ENCODE measurements around the gene ASTN2. TPM values are rescaled to one million over a fixed set of nuclear protein-coding genes. Genes with fewer than 3 reads are reported as not detected.

Gene ASTN2
- total RNA-seq, 2 experiments from 2014 or later, result 5.2 to 6.0 TPM

- DNase-seq (no peak), ATAC-seq (ENCODE audit: low read depth) (no peak)
- Mint-ChIP-seq H3K4me3 (no peak overlapping the region), H3K4me1 (no peaks in the 10 kb centered on the region), H3K9me3 (peaks cover 5% of the 10 kb centered on the region), H3K27me3 (no peaks in the 10 kb centered on the region), H3K27ac (no peak overlapping the region), H3K36me3 (no peaks in the 10 kb centered on the region)
- POLR2A ChIA-PET, result no interaction called here
These were observed 121.4 kb downstream of the ASTN2 start for GRCh38 chr9:117293206-117294114.

GRCh38 chr9:117290856-117291622 is 123.8 kb downstream of the ASTN2 start:
- no peaks in the 10 kb centered on the region for H3K36me3 Mint-ChIP-seq
- ATAC-seq (ENCODE audit: low read depth), result no peak
- H3K4me3 Mint-ChIP-seq, result no peak overlapping the region
- DNase-seq, result no peak
- no peaks in the 10 kb centered on the region for H3K27me3 Mint-ChIP-seq
- peaks cover 5% of the 10 kb centered on the region for H3K9me3 Mint-ChIP-seq
- no peaks in the 10 kb centered on the region for H3K4me1 Mint-ChIP-seq
- POLR2A ChIA-PET, result no interaction called here
- no peak overlapping the region for H3K27ac Mint-ChIP-seq

GRCh38 chr9:117290306-117290840 is 124.5 kb downstream of the ASTN2 start:
- no peak for DNase-seq
- POLR2A ChIA-PET, result no interaction called here
- Mint-ChIP-seq H3K9me3 (peaks cover 5% of the 10 kb centered on the region), H3K4me1 (no peaks in the 10 kb centered on the region), H3K27ac (no peak overlapping the region), H3K27me3 (no peaks in the 10 kb centered on the region), H3K4me3 (no peak overlapping the region), H3K36me3 (no peaks in the 10 kb centered on the region)
- no peak for ATAC-seq (ENCODE audit: low read depth)

GRCh38 chr9:117286245-117286644 is 128.6 kb downstream of the ASTN2 start:
- Mint-ChIP-seq H3K4me1 (no peaks in the 10 kb centered on the region), H3K9me3 (peaks cover 3% of the 10 kb centered on the region), H3K27ac (no peak overlapping the region), H3K36me3 (no peaks in the 10 kb centered on the region), H3K4me3 (no peak overlapping the region), H3K27me3 (no peaks in the 10 kb centered on the region)
- POLR2A ChIA-PET, result no interaction called here
- DNase-seq (no peak), ATAC-seq (ENCODE audit: low read depth) (no peak)

- POLR2A ChIA-PET, result no interaction called here
- Mint-ChIP-seq H3K27ac (no peak overlapping the region), H3K9me3 (peaks cover 3% of the 10 kb centered on the region), H3K4me1 (no peaks in the 10 kb centered on the region), H3K4me3 (no peak overlapping the region), H3K27me3 (no peaks in the 10 kb centered on the region), H3K36me3 (no peaks in the 10 kb centered on the region)
- DNase-seq (no peak), ATAC-seq (ENCODE audit: low read depth) (no peak)
These were observed 130.4 kb downstream of the ASTN2 start for GRCh38 chr9:117284414-117284813.

GRCh38 chr9:117282541-117282940 is 132.3 kb downstream of the ASTN2 start:
- H3K27me3 Mint-ChIP-seq, result no peaks in the 10 kb centered on the region
- H3K27ac Mint-ChIP-seq, result no peak overlapping the region
- POLR2A ChIA-PET, result no interaction called here
- H3K4me3 Mint-ChIP-seq, result no peak overlapping the region
- no peak for ATAC-seq (ENCODE audit: low read depth)
- no peaks in the 10 kb centered on the region for H3K36me3 Mint-ChIP-seq
- DNase-seq, result no peak
- no peaks in the 10 kb centered on the region for H3K9me3 Mint-ChIP-seq
- H3K4me1 Mint-ChIP-seq, result no peaks in the 10 kb centered on the region

GRCh38 chr9:117278471-117279035 is 136.3 kb downstream of the ASTN2 start:
- no peak overlapping the region for H3K27ac Mint-ChIP-seq
- H3K27me3 Mint-ChIP-seq, result no peaks in the 10 kb centered on the region
- H3K4me3 Mint-ChIP-seq, result no peak overlapping the region
- DNase-seq (no peak), ATAC-seq (ENCODE audit: low read depth) (no peak)
- no peaks in the 10 kb centered on the region for H3K9me3 Mint-ChIP-seq
- POLR2A ChIA-PET, result no interaction called here
- no peaks in the 10 kb centered on the region for H3K4me1 Mint-ChIP-seq
- H3K36me3 Mint-ChIP-seq, result no peaks in the 10 kb centered on the region

GRCh38 chr9:117278020-117278419 is 136.8 kb downstream of the ASTN2 start:
- Mint-ChIP-seq H3K27ac (no peak overlapping the region), H3K9me3 (no peaks in the 10 kb centered on the region), H3K4me1 (no peaks in the 10 kb centered on the region), H3K4me3 (no peak overlapping the region), H3K27me3 (no peaks in the 10 kb centered on the region), H3K36me3 (no peaks in the 10 kb centered on the region)
- DNase-seq (no peak), ATAC-seq (ENCODE audit: low read depth) (no peak)
- POLR2A ChIA-PET, result no interaction called here

- Mint-ChIP-seq H3K4me1 (no peaks in the 10 kb centered on the region), H3K36me3 (no peaks in the 10 kb centered on the region), H3K9me3 (peaks cover 2% of the 10 kb centered on the region), H3K27me3 (no peaks in the 10 kb centered on the region), H3K27ac (no peak overlapping the region), H3K4me3 (no peak overlapping the region)
- POLR2A ChIA-PET, result no interaction called here
- ATAC-seq (ENCODE audit: low read depth) (no peak), DNase-seq (no peak)
These were observed 138.4 kb downstream of the ASTN2 start for GRCh38 chr9:117276444-117276843.

GRCh38 chr9:117273612-117274011 is 141.2 kb downstream of the ASTN2 start:
- no peak overlapping the region for H3K4me3 Mint-ChIP-seq
- POLR2A ChIA-PET, result no interaction called here
- peaks cover 2% of the 10 kb centered on the region for H3K9me3 Mint-ChIP-seq

GRCh38 chr9:117268847-117269446 is 145.9 kb downstream of the ASTN2 start:
- DNase-seq, result no peak
- Mint-ChIP-seq H3K4me3 (no peak overlapping the region), H3K27me3 (no peaks in the 10 kb centered on the region), H3K36me3 (no peaks in the 10 kb centered on the region), H3K4me1 (no peaks in the 10 kb centered on the region), H3K27ac (no peak overlapping the region), H3K9me3 (peaks cover 2% of the 10 kb centered on the region)
- POLR2A ChIA-PET, result no interaction called here
- ATAC-seq (ENCODE audit: low read depth), result no peak

More at GRCh38 chr9:117273612-117274011, 141.2 kb downstream of the ASTN2 start:
- Mint-ChIP-seq H3K36me3 (no peaks in the 10 kb centered on the region), H3K27me3 (no peaks in the 10 kb centered on the region), H3K27ac (no peak overlapping the region), H3K4me1 (no peaks in the 10 kb centered on the region)
- DNase-seq (no peak), ATAC-seq (ENCODE audit: low read depth) (no peak)

- no peak for DNase-seq
- Mint-ChIP-seq H3K36me3 (no peaks in the 10 kb centered on the region), H3K4me1 (no peaks in the 10 kb centered on the region), H3K27ac (no peak overlapping the region), H3K27me3 (no peaks in the 10 kb centered on the region), H3K4me3 (no peak overlapping the region), H3K9me3 (no peaks in the 10 kb centered on the region)
- POLR2A ChIA-PET, result no interaction called here
- ATAC-seq (ENCODE audit: low read depth), result no peak
These were observed 147.9 kb downstream of the ASTN2 start for GRCh38 chr9:117266855-117267497.

- H3K9me3 Mint-ChIP-seq, result no peaks in the 10 kb centered on the region
- no peak overlapping the region for H3K27ac Mint-ChIP-seq
- POLR2A ChIA-PET, result no interaction called here
- DNase-seq, result no peak
- no peaks in the 10 kb centered on the region for H3K36me3 Mint-ChIP-seq
- H3K4me3 Mint-ChIP-seq, result no peak overlapping the region
- H3K27me3 Mint-ChIP-seq, result no peaks in the 10 kb centered on the region
- ATAC-seq (ENCODE audit: low read depth), result no peak
- H3K4me1 Mint-ChIP-seq, result no peaks in the 10 kb centered on the region
These were observed 149.6 kb downstream of the ASTN2 start for GRCh38 chr9:117265253-117265652.

Measured in activated naive CD8-positive, alpha-beta T cell treated with anti-CD3 and anti-CD28 coated beads, Interleukin-2, amount 10 ng/mL, durations not matched to agents 7 days and 5 days (primary cell).